Peyer's patch (tissue), 4 donors: Measurements from ENCODE around the gene ST6GAL1.
"Not testable (repeated sequence)": the region's sequence is repeated elsewhere in the genome, so short reads cannot be mapped to it uniquely, and the experiment has no call there.

Experiments used
- CTCF ChIP-seq, 6 experiments: fragments of 450-650 bp in 4 of 6; fragments of 200-600 bp in 2 of 6; sonication (generic) in 1 of 6; IDR thresholded peaks; one replicate each; pipeline ENCODE4 v1.5.1; 2017 to 2019; ENCODE audit warnings: antibody characterized with exemption in 6 of 6, mild to moderate bottlenecking in 3 of 6, moderate library complexity in 1 of 6
- POLR2A ChIP-seq, 2 donors: fragments of 450-650 bp; IDR thresholded peaks; one replicate each; pipeline ENCODE4 v1.5.1; 2017; ENCODE audit warnings: antibody characterized with exemption in 2 of 2, mild to moderate bottlenecking in 2 of 2, moderate library complexity in 2 of 2

- not testable (repeated sequence) for TF ChIP-seq CTCF, POLR2A (IDR thresholded peaks at IDR 0.05)
Observed at GRCh38 chr3:186887507-186887938, 42.8 kb upstream of the ST6GAL1 start.
